HEK293 (cell line): Measurements from ENCODE around the gene KDM5A.
A peak's percentile ranks its signal among the peaks of the same experiment; 100 is the strongest.

ENCODE experiments used
- CTCF ChIA-PET: fragments of 350-600 bp; formaldehyde crosslinking; extraction: SDS; loops from one replicate; lab custom pipeline; 2021; ENCODE audit warnings: antibody characterized with exemption; lab: Yijun Ruan, JAX
- POLR2A ChIA-PET: fragments of 300-600 bp; formaldehyde crosslinking; extraction: SDS; loops from one replicate; lab custom pipeline; 2020; ENCODE audit warnings: antibody characterized with exemption, inconsistent platforms; lab: Yijun Ruan, JAX
- H3K27ac ChIP-seq: fragments of 200-500 bp; sonication (Bioruptor generic); 2 replicates; pipeline ENCODE4 v1.5.1; 2014; ENCODE audit warnings: low read depth, low read length, control low read depth, inconsistent platforms; ENCODE audit errors: extremely low read depth
- H3K36me3 ChIP-seq, 2 experiments: fragments of 200-500 bp in 1 of 2; sonication (Bioruptor generic) in 1 of 2; 1 replicate in 1 of 2; 2 replicates in 1 of 2; pipeline ENCODE4 v1.5.1; 2014 to 2017; ENCODE audit warnings: inconsistent platforms in 2 of 2, low read length in 2 of 2; ENCODE audit not compliant: control insufficient read depth in 2 of 2, insufficient read depth in 1 of 2
- H3K4me1 ChIP-seq: fragments of 200-500 bp; sonication (Bioruptor generic); 2 replicates; pipeline ENCODE4 v1.5.1; 2014; ENCODE audit warnings: mild to moderate bottlenecking, low read length, inconsistent platforms; ENCODE audit not compliant: control insufficient read depth, insufficient read depth
- H3K4me3 ChIP-seq: 2 replicates; pipeline ENCODE4 v1.5.1; 2011; ENCODE audit warnings: low read depth, mild to moderate bottlenecking, control low read depth, low read length, moderate library complexity
- H3K9me3 ChIP-seq: fragments of 200-500 bp; sonication (Bioruptor generic); 2 replicates; pipeline ENCODE4 v1.5.1; 2014; ENCODE audit warnings: low read depth, low read length, inconsistent platforms; ENCODE audit not compliant: control insufficient read depth, insufficient read depth
- GLIS1 ChIP-seq: fragments of 450-650 bp; formaldehyde crosslinking; IDR thresholded peaks from 2 replicates; pipeline ENCODE4 v1.5.1; 2016; ENCODE audit warnings: missing biosample characterization, missing genetic modification characterization
- KLF8 ChIP-seq: fragments of 450-650 bp; formaldehyde crosslinking; IDR thresholded peaks from 2 replicates; pipeline ENCODE4 v1.5.1; 2016; ENCODE audit warnings: missing biosample characterization, missing genetic modification characterization
- PRDM1 ChIP-seq: fragments of 450-650 bp; formaldehyde crosslinking; IDR thresholded peaks from 2 replicates; pipeline ENCODE4; 2016; ENCODE audit warnings: missing biosample characterization, missing genetic modification characterization
- RBAK ChIP-seq: fragments of 450-650 bp; formaldehyde crosslinking; IDR thresholded peaks from 2 replicates; pipeline ENCODE4 v1.5.1; 2016; ENCODE audit warnings: missing biosample characterization, missing genetic modification characterization
- SCRT1 ChIP-seq: fragments of 450-650 bp; formaldehyde crosslinking; IDR thresholded peaks from 2 replicates; pipeline ENCODE4 v1.5.1; 2016; ENCODE audit warnings: missing biosample characterization, missing genetic modification characterization, borderline replicate concordance
- SCRT2 ChIP-seq: fragments of 450-650 bp; formaldehyde crosslinking; IDR thresholded peaks from 2 replicates; pipeline ENCODE4 v1.5.1; 2016; ENCODE audit warnings: missing biosample characterization, missing genetic modification characterization
- SP3 ChIP-seq: fragments of 450-650 bp; formaldehyde crosslinking; IDR thresholded peaks from 2 replicates; pipeline ENCODE4 v1.5.1; 2016; ENCODE audit warnings: missing biosample characterization, missing genetic modification characterization
- TRIM28 ChIP-seq: IDR thresholded peaks from 2 replicates; pipeline ENCODE4 v1.6.1; 2011; ENCODE audit warnings: low read length, control low read depth, borderline replicate concordance
- ZBTB17 ChIP-seq: fragments of 450-650 bp; formaldehyde crosslinking; IDR thresholded peaks from 2 replicates; pipeline ENCODE4 v1.5.1; 2016; ENCODE audit warnings: missing biosample characterization, missing genetic modification characterization
- ZFP41 ChIP-seq: fragments of 450-650 bp; formaldehyde crosslinking; IDR thresholded peaks from 2 replicates; pipeline ENCODE4 v1.5.1; 2016; ENCODE audit warnings: missing biosample characterization, missing genetic modification characterization, borderline replicate concordance
- ZIC2 ChIP-seq: fragments of 450-650 bp; formaldehyde crosslinking; IDR thresholded peaks from 2 replicates; pipeline ENCODE4 v1.5.1; 2016; ENCODE audit warnings: missing biosample characterization, missing genetic modification characterization
- ZNF2 ChIP-seq: fragments of 450-650 bp; formaldehyde crosslinking; IDR thresholded peaks from 2 replicates; pipeline ENCODE4 v1.5.1; 2016; ENCODE audit warnings: missing biosample characterization, missing genetic modification characterization
- ZNF214 ChIP-seq: fragments of 450-650 bp; formaldehyde crosslinking; IDR thresholded peaks from 2 replicates; pipeline ENCODE4 v1.5.1; 2017; ENCODE audit warnings: missing biosample characterization, mild to moderate bottlenecking, missing genetic modification characterization, borderline replicate concordance
- ZNF23 ChIP-seq: fragments of 450-650 bp; formaldehyde crosslinking; IDR thresholded peaks from 2 replicates; pipeline ENCODE4 v1.5.1; 2016; ENCODE audit warnings: missing biosample characterization, missing genetic modification characterization, borderline replicate concordance
- ZNF341 ChIP-seq: fragments of 450-650 bp; formaldehyde crosslinking; IDR thresholded peaks from 2 replicates; pipeline ENCODE4; 2016; ENCODE audit warnings: low read depth, missing biosample characterization, missing genetic modification characterization
- ZNF501 ChIP-seq: fragments of 450-650 bp; formaldehyde crosslinking; IDR thresholded peaks from 2 replicates; pipeline ENCODE4 v1.5.1; 2016; ENCODE audit warnings: missing biosample characterization, missing genetic modification characterization
- ZNF596 ChIP-seq: fragments of 450-650 bp; IDR thresholded peaks from 2 replicates; pipeline ENCODE4 v1.5.0; 2018; ENCODE audit warnings: missing biosample characterization, mild to moderate bottlenecking, missing genetic modification characterization, moderate library complexity
- ZNF600 ChIP-seq: fragments of 450-650 bp; formaldehyde crosslinking; IDR thresholded peaks from 2 replicates; pipeline ENCODE4 v1.5.1; 2016; ENCODE audit warnings: missing biosample characterization, missing genetic modification characterization
- ZNF629 ChIP-seq: fragments of 450-650 bp; formaldehyde crosslinking; IDR thresholded peaks from 2 replicates; pipeline ENCODE4 v1.5.1; 2017; ENCODE audit warnings: missing biosample characterization, missing genetic modification characterization
- ZNF660 ChIP-seq: fragments of 450-650 bp; IDR thresholded peaks from 2 replicates; pipeline ENCODE4 v1.5.1; 2018; ENCODE audit warnings: missing biosample characterization, mild to moderate bottlenecking, missing genetic modification characterization
- ZNF664 ChIP-seq: fragments of 450-650 bp; formaldehyde crosslinking; IDR thresholded peaks from 2 replicates; pipeline ENCODE4 v1.5.1; 2016; ENCODE audit warnings: missing biosample characterization, missing genetic modification characterization
- ZSCAN16 ChIP-seq: fragments of 450-650 bp; formaldehyde crosslinking; IDR thresholded peaks from 2 replicates; pipeline ENCODE4 v1.5.1; 2016; ENCODE audit warnings: missing biosample characterization, missing genetic modification characterization
- ZSCAN18 ChIP-seq: fragments of 450-650 bp; formaldehyde crosslinking; IDR thresholded peaks from 2 replicates; pipeline ENCODE4 v1.5.1; 2016; ENCODE audit warnings: missing biosample characterization, missing genetic modification characterization
- TF ChIP-seq, protein P1 (sequence below): fragments of 450-650 bp; formaldehyde crosslinking; IDR thresholded peaks from 2 replicates; pipeline ENCODE4 v1.5.1; 2016; ENCODE audit warnings: missing biosample characterization, missing genetic modification characterization, low read depth

Gene KDM5A

DNA sequence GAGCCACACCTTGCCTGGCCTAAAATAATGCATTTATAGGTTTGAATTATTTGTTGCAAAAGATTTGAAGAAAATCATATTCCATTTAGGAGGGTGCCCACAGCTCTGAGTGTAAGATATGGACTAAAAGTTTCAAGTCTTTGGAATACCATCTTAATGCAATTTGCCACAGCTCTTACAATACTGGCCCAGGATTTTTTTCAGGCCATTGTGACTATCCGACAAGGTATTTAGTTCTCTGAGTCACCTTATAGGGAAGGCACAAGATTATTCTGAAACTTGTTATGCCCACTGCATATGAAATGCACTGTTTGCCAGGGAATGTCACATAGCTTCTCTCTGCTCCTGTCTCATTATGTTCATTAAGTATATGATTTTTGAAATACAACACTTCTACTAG, 96.9 kb downstream of the KDM5A start (continued):
- TF ChIP-seq, protein P1, sequence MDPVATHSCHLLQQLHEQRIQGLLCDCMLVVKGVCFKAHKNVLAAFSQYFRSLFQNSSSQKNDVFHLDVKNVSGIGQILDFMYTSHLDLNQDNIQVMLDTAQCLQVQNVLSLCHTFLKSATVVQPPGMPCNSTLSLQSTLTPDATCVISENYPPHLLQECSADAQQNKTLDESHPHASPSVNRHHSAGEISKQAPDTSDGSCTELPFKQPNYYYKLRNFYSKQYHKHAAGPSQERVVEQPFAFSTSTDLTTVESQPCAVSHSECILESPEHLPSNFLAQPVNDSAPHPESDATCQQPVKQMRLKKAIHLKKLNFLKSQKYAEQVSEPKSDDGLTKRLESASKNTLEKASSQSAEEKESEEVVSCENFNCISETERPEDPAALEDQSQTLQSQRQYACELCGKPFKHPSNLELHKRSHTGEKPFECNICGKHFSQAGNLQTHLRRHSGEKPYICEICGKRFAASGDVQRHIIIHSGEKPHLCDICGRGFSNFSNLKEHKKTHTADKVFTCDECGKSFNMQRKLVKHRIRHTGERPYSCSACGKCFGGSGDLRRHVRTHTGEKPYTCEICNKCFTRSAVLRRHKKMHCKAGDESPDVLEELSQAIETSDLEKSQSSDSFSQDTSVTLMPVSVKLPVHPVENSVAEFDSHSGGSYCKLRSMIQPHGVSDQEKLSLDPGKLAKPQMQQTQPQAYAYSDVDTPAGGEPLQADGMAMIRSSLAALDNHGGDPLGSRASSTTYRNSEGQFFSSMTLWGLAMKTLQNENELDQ: no peak
- TF ChIP-seq ZNF23 (tag by site-specific recombination) (no peak), ZNF214 (tag by site-specific recombination) (no peak), ZSCAN18 (tag by site-specific recombination) (no peak), PRDM1 (tag by site-specific recombination) (no peak), ZSCAN16 (tag by site-specific recombination) (no peak), ZNF629 (tag by site-specific recombination) (no peak), GLIS1 (no peak)

- Histone ChIP-seq H3K9me3 (no peaks in the 10 kb centered on the region), H3K36me3 (peaks cover 49 to 65% of the 10 kb centered on the region in 2 experiments), H3K4me1 (no peaks in the 10 kb centered on the region), H3K4me3 (no peak overlapping the region), H3K27ac (no peak overlapping the region)
- no peak for TF ChIP-seq ZNF2
- no peak for TF ChIP-seq ZNF596 (tag by site-specific recombination)
- TF ChIP-seq TRIM28: no peak
- TF ChIP-seq ZNF600 (tag by site-specific recombination): no peak
- TF ChIP-seq ZNF341: no peak
- peak; percentile 95 for TF ChIP-seq SCRT2 (tag by site-specific recombination)
- TF ChIP-seq GLIS1: no peak
- TF ChIP-seq ZFP41: no peak
- no peak for TF ChIP-seq ZNF501 (tag by site-specific recombination)
- TF ChIP-seq ZBTB17: no peak
- TF ChIP-seq ZNF664 (tag by site-specific recombination): peak; percentile 96
- TF ChIP-seq RBAK (tag by site-specific recombination): no peak
- TF ChIP-seq SCRT1 (tag by site-specific recombination): peak; percentile 64; the same call in 1 of the 2 replicates
- TF ChIP-seq KLF8 (tag by site-specific recombination): no peak
- TF ChIP-seq ZIC2 (tag by site-specific recombination): no peak
- TF ChIP-seq ZNF660 (tag by site-specific recombination): 0 out of 2 replicates have a peak, but pooled peaks have one; percentile 28
- no peak for TF ChIP-seq SP3 (tag by site-specific recombination)
- no peak for TF ChIP-seq ZNF214 (tag by site-specific recombination)
- ChIA-PET POLR2A (no interaction called here), CTCF (no interaction called here)
Observed at GRCh38 chr12:291153-291723, 97.9 kb downstream of the KDM5A start.
